Choroid plexus epithelial cell (primary cell): ENCODE measurements around the gene FGF13.

Source experiments
- DNase-seq: peaks from one replicate; pipeline ENCODE4 v3.0.0-alpha.2; 2010; ENCODE audit warnings: low read depth
- H3K4me3 ChIP-seq: 2 replicates; pipeline ENCODE4 v1.5.1; 2011; ENCODE audit warnings: low read depth, mild to moderate bottlenecking, control low read depth, low read length, moderate library complexity
- CTCF ChIP-seq: conservative IDR thresholded peaks from 2 replicates; pipeline ENCODE4 v1.5.1; 2011; ENCODE audit warnings: low read depth, mild to moderate bottlenecking, control low read depth, inconsistent platforms, low read length, moderate library complexity

FGF13 gene

GRCh38 chrX:138683600-138683999, 27.9 kb downstream of the FGF13 start:
- DNase-seq = no peak
- H3K4me3 ChIP-seq = no peak overlapping the region
- no peak for TF ChIP-seq CTCF

GRCh38 chrX:138669693-138670092, 41.8 kb downstream of the FGF13 start:
- DNase-seq = no peak
- no peak for TF ChIP-seq CTCF
- no peak overlapping the region for H3K4me3 ChIP-seq

- no peak for TF ChIP-seq CTCF
- no peak overlapping the region for H3K4me3 ChIP-seq
- no peak for DNase-seq
Measured at GRCh38 chrX:138664466-138664865, 47.1 kb downstream of the FGF13 start.

GRCh38 chrX:138664016-138664415, 47.5 kb downstream of the FGF13 start:
- no peak for DNase-seq
- no peak overlapping the region for H3K4me3 ChIP-seq
- TF ChIP-seq CTCF = no peak

GRCh38 chrX:138651494-138651893, 60.0 kb downstream of the FGF13 start:
- no peak for DNase-seq
- H3K4me3 ChIP-seq = no peak overlapping the region
- TF ChIP-seq CTCF = no peak

- no peak overlapping the region for H3K4me3 ChIP-seq
- TF ChIP-seq CTCF = no peak
- no peak for DNase-seq
Measured at GRCh38 chrX:138648568-138648967, 62.9 kb downstream of the FGF13 start.

- DNase-seq = no peak
- H3K4me3 ChIP-seq = no peak overlapping the region
- no peak for TF ChIP-seq CTCF
Measured at GRCh38 chrX:138638996-138639395, 72.5 kb downstream of the FGF13 start.
